Spleen (tissue), 11 donors: Measurements from ENCODE around the gene REXO5. TPM values are rescaled to one million over a fixed set of nuclear protein-coding genes. Genes with fewer than 3 reads are reported as not detected.

Experiments used
- DNase-seq: peaks from one replicate; pipeline ENCODE4 v3.0.0-alpha.2; 2020
- H3K27ac ChIP-seq, 8 donors: fragments of 200-600 bp; sonication (generic) in 7 of 8; 1 replicate in 4 of 8; 2 replicates in 4 of 8; pipeline versions ENCODE4 v1.5.0 to v1.8.0; 2016 to 2021; ENCODE audit warnings: inconsistent platforms in 4 of 8, mild to moderate bottlenecking in 4 of 8, moderate library complexity in 1 of 8
- H3K27me3 ChIP-seq, 7 donors: fragments of 200-600 bp; sonication (generic) in 6 of 7; replicated peaks in 1 of 7; 1 replicate in 4 of 7; 2 replicates in 3 of 7; pipeline versions ENCODE4 v1.5.0 to v1.8.0; 2016 to 2021; ENCODE audit warnings: inconsistent platforms in 3 of 7, mild to moderate bottlenecking in 1 of 7
- H3K36me3 ChIP-seq, 6 donors: fragments of 200-600 bp; sonication (generic) in 5 of 6; 1 replicate in 4 of 6; 2 replicates in 2 of 6; pipeline versions ENCODE4 v1.5.0 to v1.8.0; 2016 to 2021; ENCODE audit warnings: inconsistent platforms in 2 of 6
- H3K4me1 ChIP-seq, 6 donors: fragments of 200-600 bp; sonication (generic) in 5 of 6; 1 replicate in 3 of 6; 2 replicates in 3 of 6; pipeline versions ENCODE4 v1.5.0 to v1.8.0; 2016 to 2021; ENCODE audit warnings: inconsistent platforms in 3 of 6
- H3K4me3 ChIP-seq, 8 donors: fragments of 200-600 bp; sonication (generic) in 7 of 8; 1 replicate in 4 of 8; 2 replicates in 4 of 8; pipeline versions ENCODE4 v1.5.0 to v1.8.0; 2016 to 2021; ENCODE audit warnings: inconsistent platforms in 4 of 8, mild to moderate bottlenecking in 4 of 8, moderate library complexity in 2 of 8
- H3K9me3 ChIP-seq, 8 donors: fragments of 200-600 bp; sonication (generic) in 7 of 8; 1 replicate in 4 of 8; 2 replicates in 4 of 8; pipeline versions ENCODE4 v1.5.0 to v1.8.0; 2016 to 2021; ENCODE audit warnings: inconsistent platforms in 4 of 8
- CTCF ChIP-seq, 11 experiments: fragments of 200-600 bp in 7 of 11; fragments of 450-650 bp in 4 of 11; sonication (generic) in 4 of 11; IDR thresholded peaks in 8 of 11; conservative IDR thresholded peaks in 3 of 11; 1 replicate in 7 of 11; 2 replicates in 4 of 11; pipeline versions ENCODE4 v1.4.0 to v1.8.0; 2016 to 2021; ENCODE audit warnings: antibody characterized with exemption in 11 of 11, inconsistent platforms in 4 of 11, mild to moderate bottlenecking in 1 of 11
- POLR2A ChIP-seq, 3 donors: fragments of 450-650 bp; IDR thresholded peaks; one replicate each; pipeline ENCODE4 v1.5.1; 2017; ENCODE audit warnings: antibody characterized with exemption in 3 of 3, mild to moderate bottlenecking in 1 of 3
- POLR2AphosphoS5 ChIP-seq, 3 donors: sonication (generic); formaldehyde crosslinking; IDR thresholded peaks; one replicate each; pipeline ENCODE4 v1.5.1; 2017; ENCODE audit warnings: antibody characterized with exemption in 3 of 3
- WGBS, 5 donors: extraction: QIAGEN DNeasy Blood & Tissue Kit in 3 of 5; methylation state at CpG; one replicate each; pipeline versions ENCODE4 v1.1.5 to v1.1.7; 2013 to 2018; 5-methylcytosine and 5-hydroxymethylcytosine counted together
- intact Hi-C: fragments of 100-400 bp; cut with DNase I; formaldehyde crosslinking; loops from one replicate; pipeline ENCODE4 v1.15.0; 2023; ENCODE audit warnings: low total_unique reads
- polyA plus RNA-seq, 3 donors: library from polyadenylated mRNA; stranded (reverse); fragments of 200-250 nt; gene quantifications; one replicate each; pipeline ENCODE4 v1.2.1, GENCODE V29; 2013
- total RNA-seq, 7 donors: library from RNA; depleted of rRNA in 3 of 7; stranded (reverse); fragments of >200 nt in 3 of 7; fragmentation: NEBNext Ultra II Directional in 4 of 7; extraction: Animal tissue kit (Norgen Biotek cat#: 25700) in 4 of 7; gene quantifications; one replicate each; pipeline versions ENCODE4 v1.1.0 to v1.2.1, GENCODE V29; 2016 to 2021
- donor health status: healthy with polysubstance abuse.
- donor health status: DM: no; HTN: no; CAD: no; lungs with moderate emphysema.
- donor health status: DM: no; HTN: no; CAD: no.
- donor health status: Bipolar disorder and iron deficiency.
- donor health status: healthy.
- donor health status: DM: no; HTN: no; CAD: no.
- donor health status: DM: yes; HTN: yes; CAD: no.

REXO5 gene
- total and polyA plus RNA-seq, 10 donors, result 0.46 to 3.7 (median 1.5) TPM

DNA sequence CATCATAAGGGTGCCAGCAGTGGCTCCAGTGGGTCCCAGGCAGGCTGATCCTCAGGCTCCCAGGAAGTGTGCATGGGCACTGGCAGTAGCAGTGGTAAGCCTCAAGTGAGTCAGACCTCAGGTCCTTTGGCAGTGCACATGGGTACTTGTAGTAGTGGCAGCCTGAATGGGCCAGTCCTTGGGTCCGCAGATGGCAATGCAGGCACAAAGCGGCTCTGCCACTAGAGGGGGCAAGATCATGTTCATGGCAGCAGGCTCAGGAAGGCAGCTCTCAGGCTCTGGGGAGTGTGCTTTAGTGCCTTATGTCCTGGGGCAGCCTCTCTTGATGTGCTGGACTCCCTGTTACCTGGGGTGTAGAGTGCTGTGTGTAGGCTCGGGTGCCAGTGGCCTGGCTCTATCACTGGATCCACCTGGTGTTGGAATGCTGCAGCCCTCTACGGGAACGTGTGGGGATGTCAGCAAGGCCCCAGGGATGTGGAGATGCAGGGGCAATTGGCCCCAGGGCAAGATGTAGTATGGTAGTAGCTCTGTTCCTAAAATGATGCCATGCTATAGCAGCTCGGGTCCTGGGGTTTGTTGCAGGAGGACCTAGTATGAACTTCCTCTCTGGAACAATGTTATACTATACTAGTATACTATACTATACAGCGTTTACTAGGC, 31.5 kb upstream of the REXO5 start:
- TF ChIP-seq POLR2A (IDR thresholded peaks at IDR 0.05), result no peak
- TF ChIP-seq POLR2AphosphoS5 (IDR thresholded peaks at IDR 0.05), result no peak
- TF ChIP-seq CTCF (IDR thresholded peaks at IDR 0.05 in 8 of 11, conservative IDR thresholded peaks at IDR 0.05 in 3 of 11), result peak in 10 of 11 experiments; percentile 12 to 60 (median 40)
- DNase-seq, result peak; percentile 76
- Histone ChIP-seq H3K36me3 (peaks cover 0 to 18% (median 0%) of the 10 kb centered on the region in 6 donors), H3K27me3 (no peaks in the 10 kb centered on the region), H3K4me1 (no peaks in the 10 kb centered on the region), H3K9me3 (no peaks in the 10 kb centered on the region), H3K27ac (no peak overlapping the region), H3K4me3 (no peak overlapping the region)
- intact Hi-C loops, result no loop called here
- 80 to 96% (median 88%) methylated on average over 4 to 7 of the region's 7 CpGs for WGBS, 5 donors

GRCh38 chr16:20781697-20782096, 24.6 kb upstream of the REXO5 start:
- H3K27ac ChIP-seq, result no peak overlapping the region
- no peak for TF ChIP-seq POLR2A (IDR thresholded peaks at IDR 0.05)
- TF ChIP-seq CTCF (IDR thresholded peaks at IDR 0.05 in 8 of 11, conservative IDR thresholded peaks at IDR 0.05 in 3 of 11), result no peak
- no peak for TF ChIP-seq POLR2AphosphoS5 (IDR thresholded peaks at IDR 0.05)
- H3K4me3 ChIP-seq, result no peak overlapping the region
- peaks cover 0 to 5% (median 0%) of the 10 kb centered on the region in 8 donors for H3K9me3 ChIP-seq
- intact Hi-C loops, result no loop called here
- WGBS, 5 donors, result 59 to 85% (median 82%) methylated on average over 1 of the region's 1 CpG
- H3K36me3 ChIP-seq, result peaks cover 0 to 24% (median 0%) of the 10 kb centered on the region in 6 donors
- H3K27me3 ChIP-seq, result no peaks in the 10 kb centered on the region
- no peaks in the 10 kb centered on the region for H3K4me1 ChIP-seq
- no peak for DNase-seq

DNA sequence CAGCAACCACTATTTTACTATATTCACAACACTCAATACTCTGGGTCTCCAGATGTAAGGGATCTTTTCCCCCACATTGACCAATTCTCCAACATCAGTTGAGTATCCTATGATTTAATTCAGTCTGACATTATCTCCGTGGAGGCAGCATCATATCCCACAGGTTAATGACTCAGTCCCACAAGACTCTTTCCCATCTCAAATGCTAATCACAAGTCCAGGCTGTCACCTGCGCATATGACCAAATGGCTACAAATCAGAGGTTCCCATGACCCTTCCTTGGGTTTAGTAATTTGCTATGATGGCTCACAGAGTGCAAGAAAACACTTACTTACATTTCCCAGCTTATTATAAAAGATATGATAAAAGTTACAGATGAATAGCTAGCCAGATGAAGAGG, 23.9 kb upstream of the REXO5 start:
- H3K27me3 ChIP-seq, result no peaks in the 10 kb centered on the region
- no peak overlapping the region for H3K4me3 ChIP-seq
- DNase-seq, result no peak
- H3K9me3 ChIP-seq, result peaks cover 0 to 5% (median 0%) of the 10 kb centered on the region in 8 donors
- WGBS, 5 donors, result 79 to 99% (median 96%) methylated on average over 2 of the region's 2 CpGs
- no peak overlapping the region for H3K27ac ChIP-seq
- no peaks in the 10 kb centered on the region for H3K4me1 ChIP-seq
- H3K36me3 ChIP-seq, result peaks cover 0 to 23% (median 0%) of the 10 kb centered on the region in 6 donors
- intact Hi-C loops, result no loop called here
- no peak for TF ChIP-seq POLR2AphosphoS5 (IDR thresholded peaks at IDR 0.05)
- TF ChIP-seq POLR2A (IDR thresholded peaks at IDR 0.05), result no peak
- TF ChIP-seq CTCF (IDR thresholded peaks at IDR 0.05 in 8 of 11, conservative IDR thresholded peaks at IDR 0.05 in 3 of 11), result no peak

- intact Hi-C loops, result no loop called here
- no peak for TF ChIP-seq CTCF (IDR thresholded peaks at IDR 0.05 in 8 of 11, conservative IDR thresholded peaks at IDR 0.05 in 3 of 11)
- TF ChIP-seq POLR2A (IDR thresholded peaks at IDR 0.05), result no peak
- no peak for TF ChIP-seq POLR2AphosphoS5 (IDR thresholded peaks at IDR 0.05)
- Histone ChIP-seq H3K27me3 (no peaks in the 10 kb centered on the region), H3K4me3 (no peak overlapping the region), H3K4me1 (no peaks in the 10 kb centered on the region), H3K27ac (no peak overlapping the region), H3K36me3 (peaks cover 0 to 9% (median 0%) of the 10 kb centered on the region in 6 donors), H3K9me3 (peaks cover 0 to 5% (median 0%) of the 10 kb centered on the region in 8 donors)
- DNase-seq, result no peak
Measured at GRCh38 chr16:20784204-20784603, 22.1 kb upstream of the REXO5 start.
